HAP-1 (cell line): ENCODE results near the gene APBB2.

Experiments
- DNase-seq, 2 experiments: peaks; one replicate each; pipeline ENCODE4 v3.0.0-alpha.2; 2016 to 2020; ENCODE audit warnings: low spot score in 2 of 2
- H3K27me3 ChIP-seq: fragments of 250-450 bp; sonication (Bioruptor Pico); 2 replicates; pipeline ENCODE4 v1.5.1; 2020; ENCODE audit warnings: low read depth, mild to moderate bottlenecking, moderate library complexity
- H3K36me3 ChIP-seq: fragments of 250-450 bp; sonication (Bioruptor Pico); replicated peaks from 2 replicates; pipeline ENCODE4 v1.5.1; 2020; ENCODE audit warnings: mild to moderate bottlenecking
- H3K4me1 ChIP-seq: fragments of 250-450 bp; sonication (Bioruptor Pico); 2 replicates; pipeline ENCODE4 v1.5.1; 2020; ENCODE audit warnings: mild to moderate bottlenecking
- H3K4me3 ChIP-seq: fragments of 250-450 bp; sonication (Bioruptor Pico); 2 replicates; pipeline ENCODE4 v1.5.1; 2020; ENCODE audit warnings: mild to moderate bottlenecking, moderate library complexity
- H3K9me3 ChIP-seq: fragments of 250-450 bp; sonication (Bioruptor Pico); 2 replicates; pipeline ENCODE4 v1.5.1; 2020; ENCODE audit warnings: mild to moderate bottlenecking, moderate library complexity
- in situ Hi-C: fragments of 300-500 bp; cut with MboI; formaldehyde crosslinking; loops from 3 replicates; pipeline ENCODE4 v1.14.3; 2020; ENCODE audit warnings: low sequenced_read_pairs, inconsistent platforms, mixed read lengths

Gene APBB2

GRCh38 chr4:40871695-40872250 is 342.6 kb downstream of the APBB2 start:
- in situ Hi-C loops: no loop called here
- no peak overlapping the region for H3K4me3 ChIP-seq
- no peaks in the 10 kb centered on the region for H3K27me3 ChIP-seq
- H3K4me1 ChIP-seq: no peaks in the 10 kb centered on the region
- no peak for DNase-seq
- H3K36me3 ChIP-seq: no peaks in the 10 kb centered on the region
- H3K9me3 ChIP-seq: no peaks in the 10 kb centered on the region

DNA sequence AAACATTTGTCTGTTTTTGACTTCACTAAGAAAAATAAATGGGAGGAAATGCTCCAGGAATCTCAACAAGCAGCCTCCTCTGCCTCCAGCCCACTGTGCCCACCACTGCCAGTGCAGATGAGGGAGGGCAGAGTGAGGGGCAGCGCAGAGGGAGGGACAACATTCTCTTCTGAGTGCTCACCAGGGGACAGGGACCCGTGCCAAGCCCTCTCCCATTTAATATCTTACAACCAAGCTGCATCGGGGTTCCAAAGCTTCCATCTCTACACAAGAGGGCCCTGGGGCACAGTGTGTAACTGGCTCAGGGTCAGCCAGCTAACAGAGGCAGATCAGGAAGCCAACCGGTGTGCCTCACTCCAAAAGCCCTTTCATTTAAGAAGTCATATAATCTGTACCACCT is 344.2 kb downstream of the APBB2 start:
- Histone ChIP-seq H3K36me3 (no peaks in the 10 kb centered on the region; the same call in 1 of the 2 replicates), H3K4me3 (no peak overlapping the region), H3K4me1 (no peaks in the 10 kb centered on the region), H3K9me3 (no peaks in the 10 kb centered on the region), H3K27me3 (no peaks in the 10 kb centered on the region)
- DNase-seq: no peak
- in situ Hi-C loops: no loop called here

DNA sequence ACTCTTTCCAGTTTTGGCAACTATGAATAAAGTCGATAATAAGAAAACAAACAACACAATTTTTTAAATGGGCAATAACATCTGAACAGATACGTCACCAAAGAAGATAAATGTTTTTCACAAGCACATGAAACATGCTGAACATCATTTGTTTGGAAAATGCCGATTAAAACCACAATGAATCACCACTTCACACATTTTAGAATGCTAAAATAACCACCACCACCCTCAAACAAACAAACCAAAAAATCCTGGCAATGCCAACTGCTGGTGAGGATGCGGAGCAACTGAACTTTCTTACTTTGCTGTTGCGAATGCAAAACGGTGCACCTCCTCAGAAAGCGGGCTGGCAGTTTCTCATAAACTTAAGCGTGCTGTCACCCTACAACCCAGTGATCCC is 348.6 kb downstream of the APBB2 start:
- Histone ChIP-seq H3K27me3 (no peaks in the 10 kb centered on the region), H3K9me3 (no peaks in the 10 kb centered on the region), H3K4me3 (no peak overlapping the region), H3K4me1 (no peaks in the 10 kb centered on the region), H3K36me3 (no peaks in the 10 kb centered on the region; the same call in 1 of the 2 replicates)
- in situ Hi-C loops: no loop called here
- no peak for DNase-seq

DNA sequence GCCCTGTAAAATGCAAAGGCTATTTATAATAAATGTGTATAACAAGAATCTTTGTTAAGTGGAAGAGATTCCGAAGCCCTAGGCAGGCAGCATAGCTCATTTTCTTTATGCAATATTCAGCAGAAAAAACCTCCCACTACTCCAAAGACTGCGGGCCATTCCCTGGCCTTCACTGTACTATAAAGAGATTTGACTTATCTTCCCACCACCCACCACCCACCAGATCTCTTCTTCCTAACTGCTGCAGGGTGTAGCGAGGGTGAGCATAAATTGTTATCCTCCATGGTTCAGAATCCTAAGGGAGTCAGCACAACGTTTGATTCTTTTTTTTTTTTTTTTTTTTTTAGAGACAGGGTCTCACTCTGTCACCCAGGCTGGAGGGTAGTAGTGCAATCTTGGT is 349.8 kb downstream of the APBB2 start:
- no peak overlapping the region for H3K4me3 ChIP-seq
- H3K9me3 ChIP-seq: no peaks in the 10 kb centered on the region
- in situ Hi-C loops: no loop called here
- no peaks in the 10 kb centered on the region; the same call in 1 of the 2 replicates for H3K36me3 ChIP-seq
- H3K27me3 ChIP-seq: no peaks in the 10 kb centered on the region
- no peak for DNase-seq
- H3K4me1 ChIP-seq: no peaks in the 10 kb centered on the region

DNA sequence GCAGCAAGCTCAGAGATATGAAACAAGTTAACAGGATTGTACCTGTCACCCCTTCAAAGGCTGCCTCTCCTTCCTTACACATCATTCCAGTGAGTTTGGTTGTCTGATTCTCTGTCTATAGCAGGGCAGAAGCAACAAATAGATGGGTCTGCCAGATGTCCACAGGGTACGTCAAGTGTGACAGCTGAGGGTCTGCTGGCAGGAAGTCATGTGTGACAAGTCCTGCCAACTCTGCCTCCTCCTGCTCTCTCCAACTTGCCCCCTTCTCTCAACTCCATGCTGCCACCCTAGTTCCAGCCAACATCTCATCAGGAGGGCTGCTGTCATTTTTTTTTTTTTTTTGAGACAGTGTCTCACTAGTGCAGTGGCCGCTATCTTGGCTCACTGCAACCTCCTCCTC is 355.4 kb downstream of the APBB2 start:
- 0 out of 2 replicates have a peak, but pooled peaks cover 2% of the 10 kb centered on the region for H3K36me3 ChIP-seq
- peaks cover 8% of the 10 kb centered on the region for H3K4me1 ChIP-seq
- in situ Hi-C loops: no loop called here
- H3K27me3 ChIP-seq: no peaks in the 10 kb centered on the region
- H3K4me3 ChIP-seq: no peak overlapping the region
- no peak for DNase-seq
- H3K9me3 ChIP-seq: no peaks in the 10 kb centered on the region

DNA sequence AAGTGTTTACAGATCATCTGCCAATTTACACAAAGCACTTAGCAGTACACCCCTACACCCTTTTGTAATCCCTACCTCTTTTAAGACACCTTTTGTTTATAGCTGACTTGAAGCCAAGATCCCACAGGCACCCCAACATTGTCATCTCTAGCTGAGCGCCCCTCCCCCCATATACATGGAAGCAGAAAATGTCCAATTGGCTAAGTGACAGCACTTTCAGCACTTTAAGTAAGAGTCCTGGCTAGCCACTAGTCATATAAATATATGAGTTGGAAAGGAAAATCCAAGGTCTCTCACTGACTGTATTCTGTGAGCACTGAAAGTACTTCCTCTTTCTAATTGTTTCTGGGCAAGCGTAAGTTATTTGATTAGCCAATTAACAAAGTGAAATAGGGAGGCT is 356.4 kb downstream of the APBB2 start:
- H3K4me1 ChIP-seq: peaks cover 8% of the 10 kb centered on the region
- DNase-seq: no peak
- H3K9me3 ChIP-seq: no peaks in the 10 kb centered on the region
- H3K36me3 ChIP-seq: 0 out of 2 replicates have a peak, but pooled peaks cover 4% of the 10 kb centered on the region
- in situ Hi-C loops: no loop called here
- H3K4me3 ChIP-seq: no peak overlapping the region
- no peaks in the 10 kb centered on the region for H3K27me3 ChIP-seq

DNA sequence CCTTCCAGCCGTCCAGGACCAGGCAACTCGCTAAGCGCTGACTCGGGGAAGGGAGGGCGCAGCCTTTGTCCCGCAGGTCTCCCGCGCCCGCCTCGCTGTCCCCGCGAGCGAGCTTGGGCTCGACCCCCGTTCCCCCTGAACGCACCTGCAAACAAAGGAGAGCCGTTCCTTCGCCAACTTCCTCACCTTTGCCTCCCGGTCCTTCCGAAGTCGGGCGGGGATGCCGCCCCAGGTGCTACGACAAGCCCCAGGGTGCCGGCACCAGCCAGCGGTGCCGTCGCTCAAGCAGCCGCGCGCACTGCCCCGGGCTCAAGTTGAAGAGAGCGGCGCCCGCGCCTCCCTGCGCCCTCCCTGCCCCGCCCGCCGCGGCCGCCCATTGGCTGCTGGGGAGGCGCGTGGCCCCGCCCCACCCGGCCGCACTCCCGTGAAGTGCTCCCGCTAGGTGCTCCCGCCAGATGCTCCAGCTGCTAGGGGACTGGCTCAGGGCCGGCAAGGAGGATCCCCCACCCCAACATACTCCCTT is 357.4 kb downstream of the APBB2 start:
- Histone ChIP-seq H3K9me3 (no peaks in the 10 kb centered on the region), H3K4me3 (peak overlapping the region; percentile 88), H3K36me3 (0 out of 2 replicates have a peak, but pooled peaks cover 4% of the 10 kb centered on the region), H3K4me1 (peaks cover 8% of the 10 kb centered on the region), H3K27me3 (no peaks in the 10 kb centered on the region)
- in situ Hi-C loops: no loop called here
- peak; percentile 78 to 88 for DNase-seq

DNA sequence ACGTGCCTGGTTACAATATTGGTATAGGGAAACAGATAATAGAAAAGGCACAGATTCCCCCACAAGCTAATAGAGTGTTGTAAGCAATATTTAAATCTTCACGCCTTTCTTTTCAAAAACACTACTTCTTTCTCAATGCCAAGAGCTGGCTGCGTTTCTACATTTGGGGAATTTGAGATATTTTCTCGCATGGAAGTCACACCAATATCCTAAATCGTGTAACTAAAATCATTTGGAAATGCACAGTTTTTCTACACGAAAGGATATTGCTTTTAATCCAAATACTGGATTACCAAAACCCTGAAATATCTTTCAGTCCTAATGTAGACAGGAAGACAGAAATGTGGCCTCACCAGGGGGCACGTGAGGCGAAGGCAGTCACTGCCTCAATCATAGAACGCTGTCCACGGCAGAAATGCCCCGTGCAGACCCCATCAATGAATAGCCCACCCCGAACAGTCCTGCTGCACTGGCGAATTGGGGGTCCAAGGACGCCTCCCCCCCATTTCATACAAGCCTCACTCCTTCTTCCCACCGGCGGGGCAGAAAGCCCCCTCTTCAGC is 358.0 kb downstream of the APBB2 start:
- Histone ChIP-seq H3K36me3 (0 out of 2 replicates have a peak, but pooled peaks cover 4% of the 10 kb centered on the region), H3K9me3 (no peaks in the 10 kb centered on the region), H3K4me1 (peaks cover 8% of the 10 kb centered on the region), H3K27me3 (no peaks in the 10 kb centered on the region), H3K4me3 (peak overlapping the region; percentile 88)
- in situ Hi-C loops: no loop called here
- DNase-seq: peak in 1 of 2 experiments; percentile 40

GRCh38 chr4:40850496-40850895 is 363.8 kb downstream of the APBB2 start:
- H3K4me1 ChIP-seq: peaks cover 8% of the 10 kb centered on the region
- in situ Hi-C loops: no loop called here
- H3K9me3 ChIP-seq: no peaks in the 10 kb centered on the region
- 0 out of 2 replicates have a peak, but pooled peaks cover 4% of the 10 kb centered on the region for H3K36me3 ChIP-seq
- no peaks in the 10 kb centered on the region for H3K27me3 ChIP-seq
- H3K4me3 ChIP-seq: no peak overlapping the region
- no peak for DNase-seq

GRCh38 chr4:40848940-40849339 is 365.4 kb downstream of the APBB2 start:
- H3K27me3 ChIP-seq: no peaks in the 10 kb centered on the region
- peaks cover 8% of the 10 kb centered on the region for H3K4me1 ChIP-seq
- no peaks in the 10 kb centered on the region for H3K9me3 ChIP-seq
- 0 out of 2 replicates have a peak, but pooled peaks cover 2% of the 10 kb centered on the region for H3K36me3 ChIP-seq
- H3K4me3 ChIP-seq: no peak overlapping the region
- DNase-seq: no peak
- in situ Hi-C loops: no loop called here

GRCh38 chr4:40848251-40848650 is 366.1 kb downstream of the APBB2 start:
- no peaks in the 10 kb centered on the region for H3K27me3 ChIP-seq
- no peak for DNase-seq
- H3K4me1 ChIP-seq: peaks cover 8% of the 10 kb centered on the region
- no peaks in the 10 kb centered on the region for H3K36me3 ChIP-seq
- no peak overlapping the region for H3K4me3 ChIP-seq
- H3K9me3 ChIP-seq: no peaks in the 10 kb centered on the region
- in situ Hi-C loops: no loop called here

DNA sequence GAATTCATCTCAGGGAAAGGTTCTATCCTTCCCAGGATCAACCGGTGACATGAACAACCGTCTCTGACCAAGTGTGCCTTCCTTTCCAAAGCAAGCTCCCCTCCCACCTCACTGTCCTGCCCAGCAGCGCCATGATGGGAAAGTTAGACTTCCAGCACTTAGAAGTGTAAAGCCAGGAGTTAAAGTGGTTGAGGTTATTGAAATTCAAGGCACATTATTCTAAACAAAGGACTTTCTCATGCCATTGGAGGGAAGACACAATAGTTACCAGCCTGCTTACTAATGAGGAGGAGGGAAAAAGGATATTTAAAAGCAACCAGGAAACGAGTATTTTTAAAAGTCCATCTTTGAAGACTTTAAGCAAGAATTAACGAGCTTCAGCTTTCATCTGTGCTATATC is 367.8 kb downstream of the APBB2 start:
- H3K36me3 ChIP-seq: no peaks in the 10 kb centered on the region
- peak; percentile 27 to 50 for DNase-seq
- in situ Hi-C loops: no loop called here

GRCh38 chr4:40845154-40845835 is 369.0 kb downstream of the APBB2 start:
- in situ Hi-C loops: no loop called here

More for the DNA sequence above, 367.8 kb downstream of the APBB2 start:
- Histone ChIP-seq H3K27me3 (no peaks in the 10 kb centered on the region), H3K4me1 (peaks cover 8% of the 10 kb centered on the region), H3K4me3 (no peak overlapping the region), H3K9me3 (no peaks in the 10 kb centered on the region)

GRCh38 chr4:40844261-40844660 is 370.1 kb downstream of the APBB2 start:
- DNase-seq: no peak
- Histone ChIP-seq H3K27me3 (no peaks in the 10 kb centered on the region), H3K4me1 (peaks cover 8% of the 10 kb centered on the region), H3K9me3 (no peaks in the 10 kb centered on the region), H3K36me3 (no peaks in the 10 kb centered on the region), H3K4me3 (no peak overlapping the region)
- in situ Hi-C loops: no loop called here

More at GRCh38 chr4:40845154-40845835, 369.0 kb downstream of the APBB2 start:
- H3K4me1 ChIP-seq: peaks cover 8% of the 10 kb centered on the region
- no peak for DNase-seq
- H3K36me3 ChIP-seq: no peaks in the 10 kb centered on the region
- H3K4me3 ChIP-seq: no peak overlapping the region
- no peaks in the 10 kb centered on the region for H3K27me3 ChIP-seq
- H3K9me3 ChIP-seq: no peaks in the 10 kb centered on the region
